Left lobe of liver (tissue), 2 donors: ENCODE measurements around the gene RPL18. TPM values are rescaled to one million over a fixed set of nuclear protein-coding genes. Genes with fewer than 3 reads are reported as not detected.
"Not testable (repeated sequence)": the region's sequence is repeated elsewhere in the genome, so short reads cannot be mapped to it uniquely, and the experiment has no call there.

ENCODE experiments used
- ATAC-seq: fragments of 200-7000 bp; cut with Tn5 transposase; one replicate; pipeline ENCODE4 v1.9.1; 2020; ENCODE audit warnings: mild to moderate bottlenecking, moderate library complexity
- DNase-seq: peaks from one replicate; pipeline ENCODE4 v3.0.0-alpha.2; 2020; ENCODE audit warnings: low spot score
- total RNA-seq: library from RNA; stranded (reverse); gene quantifications from one replicate; pipeline ENCODE4 v1.2.1, GENCODE V29; 2021
- donor health status: DM: no; HTN: no; CAD: no; lungs with moderate emphysema.
- donor health status: DM: no; HTN: yes; CAD: no.

The RPL18 gene
- total RNA-seq, 1 donor from 2014 or later, result 401 TPM

- DNase-seq (peak; percentile 67), ATAC-seq (peak; percentile 82)
Observed at GRCh38 chr19:48644839-48645619, 26.1 kb upstream of the RPL18 start.

GRCh38 chr19:48644355-48644754 lies 25.4 kb upstream of the RPL18 start:
- DNase-seq (no peak), ATAC-seq (no peak)

- no peak for ATAC-seq
Observed at GRCh38 chr19:48642862-48643261, 23.9 kb upstream of the RPL18 start.

GRCh38 chr19:48641850-48642249 lies 22.9 kb upstream of the RPL18 start:
- DNase-seq (no peak), ATAC-seq (no peak)

More at GRCh38 chr19:48642862-48643261, 23.9 kb upstream of the RPL18 start:
- no peak for DNase-seq

- ATAC-seq (no peak), DNase-seq (no peak)
Observed at GRCh38 chr19:48639483-48640375, 20.8 kb upstream of the RPL18 start.

GRCh38 chr19:48638831-48639381 lies 19.9 kb upstream of the RPL18 start:
- ATAC-seq (no peak), DNase-seq (peak; percentile 57)

- DNase-seq (peak; percentile 86), ATAC-seq (peak; percentile 48)
Observed at GRCh38 chr19:48637948-48638830, 19.2 kb upstream of the RPL18 start.

- DNase-seq (peak; percentile 99), ATAC-seq (peak; percentile 65)
Observed at GRCh38 chr19:48637449-48637947, 18.5 kb upstream of the RPL18 start.

- ATAC-seq, result peak; percentile 21
Observed at GRCh38 chr19:48636859-48637448, 18.0 kb upstream of the RPL18 start, which contains the start of gene DBP. DBP (minus strand) TSS chr19:48637379; CDS start chr19:48636994, 385 bp downstream.

GRCh38 chr19:48635966-48636858 lies 17.2 kb upstream of the RPL18 start:
- DNase-seq (peak; percentile 63), ATAC-seq (no peak)

More at GRCh38 chr19:48636859-48637448, 18.0 kb upstream of the RPL18 start, which contains the start of gene DBP:
- DNase-seq, result peak; percentile 70

GRCh38 chr19:48635263-48635965 lies 16.4 kb upstream of the RPL18 start:
- ATAC-seq (peak; percentile 59), DNase-seq (peak; percentile 84)

GRCh38 chr19:48634424-48635262 lies 15.7 kb upstream of the RPL18 start:
- ATAC-seq, result peak; percentile 44
- DNase-seq, result peak; percentile 97

- ATAC-seq, result no peak
- DNase-seq, result no peak
Observed at GRCh38 chr19:48634036-48634342, 15.0 kb upstream of the RPL18 start.

GRCh38 chr19:48633148-48634035 lies 14.4 kb upstream of the RPL18 start:
- DNase-seq, result no peak

GRCh38 chr19:48632692-48633147 lies 13.7 kb upstream of the RPL18 start:
- DNase-seq (no peak), ATAC-seq (no peak)

More at GRCh38 chr19:48633148-48634035, 14.4 kb upstream of the RPL18 start:
- no peak for ATAC-seq

- not testable (repeated sequence) for DNase-seq
Observed at GRCh38 chr19:48632286-48632685, 13.3 kb upstream of the RPL18 start.

More at GRCh38 chr19:48632286-48632685, 13.3 kb upstream of the RPL18 start:
- ATAC-seq, result not testable (repeated sequence)
